GM21576 (cell line): ENCODE results near the gene NEUROD2.
A peak's percentile ranks its signal among the peaks of the same experiment; 100 is the strongest.

Experiments
- ATAC-seq: cut with Tn5 transposase; IDR thresholded peaks from one replicate; pipeline ENCODE4 v1.9.1; 2021; ENCODE audit warnings: mild to moderate bottlenecking, moderate library complexity; ENCODE audit not compliant: unreplicated experiment

The NEUROD2 gene

DNA sequence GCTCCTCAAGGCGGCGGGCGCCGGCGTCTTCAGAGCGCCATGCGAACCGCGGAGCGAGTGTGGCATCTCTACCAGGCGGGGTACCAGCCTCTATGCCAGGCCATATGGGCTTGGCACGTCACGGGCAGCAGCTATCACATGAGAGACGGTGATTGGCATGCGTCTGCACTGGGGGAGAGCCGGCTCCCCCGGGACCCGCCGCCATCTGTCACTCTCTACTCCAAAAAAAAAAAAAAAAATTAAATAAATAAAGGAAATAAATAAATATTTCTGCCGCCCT is at the start of gene NEUROD2:
Gene NEUROD2 (minus strand): TSS at position 70 of the 280 bp plus-strand sequence. CDS start 1,321 bp downstream, outside the sequence.
- ATAC-seq = no peak

DNA sequence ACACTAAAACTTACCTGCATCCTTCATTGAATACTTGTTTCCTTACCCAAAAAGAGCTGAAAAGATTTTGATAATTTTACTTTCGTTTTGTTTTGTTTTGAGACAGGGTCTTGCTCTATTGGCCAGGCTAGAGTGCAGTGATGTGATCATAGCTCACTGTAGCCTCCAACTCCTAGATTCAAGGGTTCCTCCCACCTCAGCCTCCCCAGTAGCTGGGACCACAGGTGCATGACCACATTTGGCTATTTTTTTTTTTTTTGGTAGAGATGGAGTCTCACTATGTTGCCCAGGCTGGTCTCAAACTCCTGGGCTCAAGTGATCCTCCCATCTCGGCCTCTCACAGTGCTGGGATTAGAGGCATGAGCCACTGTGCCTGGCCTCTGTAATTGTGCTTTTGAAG is 47.4 kb upstream of the NEUROD2 start:
- ATAC-seq = no peak

GRCh38 chr17:39653662-39654331 is 46.1 kb upstream of the NEUROD2 start:
- ATAC-seq = no peak

DNA sequence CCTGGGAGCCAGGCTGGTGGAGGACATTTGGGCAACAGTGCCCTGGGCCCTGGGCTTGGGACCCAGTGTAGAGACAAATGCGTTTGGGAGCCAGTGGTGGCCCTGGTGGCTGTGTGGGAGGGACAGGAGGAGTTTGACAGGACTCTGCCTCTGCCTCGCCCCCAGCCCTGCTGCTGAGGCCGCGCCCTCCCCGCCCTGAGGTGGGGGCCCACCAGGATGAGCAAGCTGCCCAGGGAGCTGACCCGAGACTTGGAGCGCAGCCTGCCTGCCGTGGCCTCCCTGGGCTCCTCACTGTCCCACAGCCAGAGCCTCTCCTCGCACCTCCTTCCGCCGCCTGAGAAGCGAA is 45.6 kb upstream of the NEUROD2 start:
- ATAC-seq = no peak

GRCh38 chr17:39652587-39653315 is 45.0 kb upstream of the NEUROD2 start:
- ATAC-seq = no peak

GRCh38 chr17:39651923-39652586 is 44.3 kb upstream of the NEUROD2 start:
- no peak for ATAC-seq

- ATAC-seq = no peak
Measured at GRCh38 chr17:39650121-39650579, 42.4 kb upstream of the NEUROD2 start.

DNA sequence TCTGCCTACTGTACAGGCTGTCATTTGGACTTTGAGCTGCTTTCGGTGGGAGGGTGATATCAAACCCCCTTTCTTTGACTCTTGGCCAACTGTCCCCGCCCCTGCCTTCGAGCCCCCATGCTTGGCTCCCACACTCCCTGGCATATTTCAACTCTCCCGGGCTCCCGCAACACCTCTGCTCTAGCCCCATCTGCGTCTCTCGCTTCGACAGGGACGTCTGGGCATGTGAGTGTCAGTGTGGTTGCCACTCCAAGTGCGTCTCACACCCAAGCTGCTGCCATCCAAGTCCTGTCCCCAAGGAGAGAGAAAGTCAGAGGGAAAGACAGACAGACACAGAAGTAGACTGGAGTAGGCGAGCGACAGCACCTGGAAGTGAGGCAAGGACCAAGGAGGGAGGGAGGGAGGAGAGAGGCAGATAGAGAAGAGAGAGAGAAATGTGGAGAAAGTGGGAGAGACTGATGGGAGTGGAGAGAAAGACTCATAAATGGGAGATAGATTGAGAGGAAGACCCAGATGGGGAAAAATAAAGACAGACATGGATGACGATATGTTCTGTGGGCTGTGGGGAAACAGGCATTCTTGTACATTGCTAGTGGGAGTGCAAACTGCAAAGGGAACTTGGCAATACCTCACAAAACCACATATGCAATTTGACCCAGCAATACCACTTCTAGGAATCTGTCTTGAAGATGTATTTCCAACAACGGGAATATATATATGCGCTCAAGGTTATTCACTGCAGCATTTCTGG is 41.1 kb upstream of the NEUROD2 start:
- no peak for ATAC-seq

- ATAC-seq = no peak
Measured at GRCh38 chr17:39647256-39647655, 39.5 kb upstream of the NEUROD2 start.

DNA sequence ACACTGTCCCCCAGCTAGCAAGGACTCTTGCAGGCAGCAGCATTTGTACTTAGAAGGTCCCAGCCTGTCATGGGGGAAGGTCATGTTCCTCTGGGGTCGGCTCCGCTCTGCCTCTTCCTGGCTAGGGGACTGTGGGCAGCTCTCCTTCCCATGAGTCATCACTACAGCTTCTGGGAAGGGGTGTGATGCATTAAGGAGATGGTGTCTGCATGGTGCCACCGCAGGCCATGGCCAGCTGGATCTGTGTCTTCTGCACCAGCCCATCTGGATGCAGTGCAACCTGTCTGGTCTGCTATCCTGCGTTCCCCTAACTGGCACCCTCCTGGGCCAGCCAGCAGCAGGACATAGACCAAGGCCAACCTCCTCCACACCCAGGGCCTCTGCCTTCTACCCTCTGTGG is 35.6 kb upstream of the NEUROD2 start:
- ATAC-seq = no peak

DNA sequence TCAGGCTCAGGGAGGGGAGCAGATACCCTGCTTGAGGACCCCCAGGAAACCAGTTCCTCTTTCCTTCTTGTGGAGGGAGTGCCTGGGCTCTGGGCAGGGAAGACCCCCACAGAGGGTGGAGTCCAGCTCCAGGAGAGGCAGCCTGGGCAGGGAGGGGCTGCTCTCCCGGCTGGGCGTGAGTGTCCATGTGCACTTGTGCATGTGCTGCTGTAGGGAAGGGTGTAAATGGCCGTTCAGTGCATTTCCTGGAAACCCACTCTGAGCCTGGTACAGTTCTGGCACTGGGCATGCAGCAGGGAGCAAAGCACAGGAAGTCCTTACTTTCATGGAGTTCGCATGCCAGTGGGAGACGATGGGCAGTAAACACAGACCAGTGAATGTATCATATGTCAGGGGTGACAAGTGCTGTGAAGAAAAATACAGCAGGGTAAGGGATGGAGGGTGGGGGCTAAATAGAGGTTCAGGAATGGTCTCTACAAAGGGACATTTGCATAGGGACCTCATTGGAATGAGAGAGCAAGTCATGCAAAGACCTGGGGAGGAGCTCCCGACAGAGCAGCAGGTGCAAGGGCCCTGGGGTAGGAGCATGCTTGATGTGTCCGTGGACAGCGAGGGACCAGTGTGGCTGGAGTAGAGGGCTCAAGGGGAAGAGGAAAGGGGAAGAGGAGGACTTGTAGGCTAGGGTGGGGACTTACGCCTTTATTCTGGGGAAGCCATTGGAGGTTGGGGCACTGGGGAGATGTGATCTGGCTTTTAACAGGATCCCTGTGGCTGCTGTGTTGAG is 34.8 kb upstream of the NEUROD2 start:
- no peak for ATAC-seq

DNA sequence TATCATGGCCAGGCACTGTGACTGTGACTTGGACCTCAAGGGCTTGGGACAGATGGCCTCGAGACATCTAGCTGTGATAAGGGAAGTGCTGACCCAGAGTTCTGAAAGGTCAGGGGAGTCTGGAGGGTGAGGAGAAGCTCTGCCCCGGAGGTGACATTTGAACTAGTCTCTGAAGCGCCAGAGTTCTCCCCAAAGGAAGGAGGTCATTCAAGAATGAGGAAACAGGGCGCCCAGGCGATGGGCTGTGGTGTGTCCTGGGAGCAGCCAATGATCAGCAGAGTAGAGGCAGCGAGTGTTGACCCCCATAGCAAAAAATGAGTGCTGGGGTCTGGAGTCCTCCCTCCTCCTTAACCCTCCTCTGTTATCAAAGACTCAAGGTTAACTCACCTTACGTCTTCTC is 34.2 kb upstream of the NEUROD2 start:
- ATAC-seq = no peak

GRCh38 chr17:39641097-39641496 is 33.4 kb upstream of the NEUROD2 start:
- no peak for ATAC-seq

DNA sequence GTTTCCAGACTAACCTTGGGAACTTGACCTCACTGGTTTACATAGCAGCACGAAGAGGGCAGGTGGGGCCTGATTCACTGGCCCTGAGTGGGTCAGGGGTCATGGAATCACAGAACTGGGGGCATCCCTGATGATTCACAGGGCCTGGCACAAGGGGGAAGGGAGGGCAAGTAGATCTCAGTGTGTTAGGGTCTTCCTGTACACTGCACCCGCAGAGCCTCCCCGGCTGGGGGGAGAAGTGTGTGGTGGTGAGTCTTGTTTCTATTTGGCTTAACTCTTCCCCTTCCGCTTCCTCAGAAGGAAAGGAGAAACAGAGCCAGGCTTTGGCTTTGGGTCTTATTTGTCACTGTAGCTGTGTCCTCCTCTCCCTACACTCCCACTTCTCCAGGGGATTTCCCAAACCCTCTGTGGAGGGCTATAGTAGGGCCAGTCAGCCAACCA is 32.9 kb upstream of the NEUROD2 start:
- ATAC-seq = no peak

DNA sequence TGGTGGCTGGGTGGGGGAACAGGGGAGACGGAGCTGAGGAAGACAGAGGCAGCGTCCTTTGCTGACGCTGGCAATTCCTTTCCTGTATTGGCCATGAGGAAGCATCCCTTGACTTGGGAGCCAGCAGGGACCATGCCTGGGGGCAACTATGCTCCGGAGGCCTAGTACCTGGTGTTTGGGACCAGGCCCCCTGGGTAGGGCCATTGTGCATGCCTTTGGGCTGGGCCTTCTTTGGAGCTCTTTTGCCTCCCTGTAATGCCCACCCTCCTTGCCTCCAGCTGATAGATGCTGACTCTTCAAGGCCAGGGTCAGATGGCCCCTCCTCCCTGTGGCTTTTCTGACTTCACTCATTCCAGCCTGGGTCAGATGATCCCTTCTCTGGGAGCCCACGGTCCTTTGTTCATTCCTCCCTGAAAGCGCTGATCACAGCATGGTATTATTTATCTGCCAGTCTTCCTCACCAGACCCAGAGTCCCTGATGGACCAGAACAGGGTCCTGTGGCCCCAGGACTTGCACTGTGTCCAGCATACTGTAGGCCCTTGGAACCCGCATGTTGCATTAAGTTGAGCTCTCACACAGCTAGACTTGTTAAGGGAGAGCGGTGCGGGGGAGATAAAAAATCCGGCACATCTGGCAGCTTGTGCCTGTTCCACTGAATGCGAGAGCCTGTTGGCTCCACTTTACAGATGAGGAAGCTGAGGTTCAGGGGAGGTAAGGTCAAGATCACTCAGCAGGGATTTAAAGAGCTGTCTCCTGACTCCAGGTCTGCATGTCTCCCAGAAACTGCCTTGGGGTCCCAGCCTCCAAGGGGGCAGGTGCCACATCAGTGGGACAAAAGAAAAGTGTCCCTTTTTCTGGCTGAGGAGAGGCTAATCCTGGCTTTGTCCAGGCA is 32.1 kb upstream of the NEUROD2 start:
- no peak for ATAC-seq

DNA sequence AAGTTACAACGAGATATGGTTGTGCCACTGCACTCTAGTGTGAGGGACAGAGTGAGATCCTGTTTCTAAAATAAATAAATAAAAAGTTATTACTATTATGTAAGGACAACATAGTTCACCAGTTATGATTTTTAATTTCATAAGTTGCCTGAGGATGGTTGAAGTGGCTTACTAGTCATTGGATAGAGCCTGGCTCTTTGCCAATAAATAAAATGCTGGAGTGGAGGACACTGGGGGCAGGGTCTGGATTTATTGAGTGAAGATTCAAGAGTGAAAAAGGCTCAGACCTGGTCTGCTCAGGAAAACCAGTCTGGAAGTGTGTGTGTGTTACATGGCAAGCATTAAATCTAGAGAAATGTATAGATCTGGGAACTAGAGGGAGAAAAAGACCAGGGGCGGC is 31.3 kb upstream of the NEUROD2 start:
- ATAC-seq = no peak

DNA sequence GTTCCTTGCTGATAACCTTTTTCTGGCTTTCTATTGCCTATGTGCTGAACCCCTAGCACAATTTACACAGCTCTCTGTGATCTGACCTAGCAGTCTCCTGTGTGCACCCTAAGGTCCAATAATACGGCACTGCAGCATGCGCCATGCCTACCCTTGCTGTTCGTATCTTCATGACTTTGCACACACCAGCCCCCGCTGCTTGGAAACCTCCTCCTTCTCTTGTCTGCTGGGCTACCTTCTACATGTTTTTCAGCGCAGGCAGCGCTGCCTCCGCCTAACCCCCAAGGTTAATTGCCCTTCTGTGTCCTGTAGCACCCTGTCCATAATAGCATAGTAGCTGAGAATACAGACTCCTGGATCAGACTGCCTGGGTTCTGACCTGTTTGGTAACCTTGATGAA is 30.6 kb upstream of the NEUROD2 start:
- no peak for ATAC-seq

- ATAC-seq = peak; percentile 75
Measured at GRCh38 chr17:39636927-39637736, 29.4 kb upstream of the NEUROD2 start, which contains the start of gene STARD3. STARD3 (plus strand) TSS chr17:39637144; CDS start chr17:39653532, 16,388 bp downstream.

- ATAC-seq = no peak
Measured at GRCh38 chr17:39636587-39636926, 28.8 kb upstream of the NEUROD2 start.
